Stomach (tissue), 9 donors: ENCODE measurements around the gene BOD1L1. TPM values are rescaled to one million over a fixed set of nuclear protein-coding genes. Genes with fewer than 3 reads are reported as not detected.

Experiments
- DNase-seq, 2 donors: peaks; one replicate each; pipeline versions ENCODE4 v3.0.0 to v3.0.0-alpha.2; 2013 to 2019
- H3K27ac ChIP-seq, 5 donors: fragments of 200-600 bp in 4 of 5; sonication (generic) in 4 of 5; one replicate each; pipeline ENCODE4 v1.5.1; 2013 to 2019; ENCODE audit warnings: mild to moderate bottlenecking in 1 of 5, moderate library complexity in 1 of 5
- H3K27me3 ChIP-seq, 3 donors: fragments of 200-600 bp; sonication (generic); one replicate each; pipeline ENCODE4 v1.5.1; 2017 to 2019; ENCODE audit warnings: mixed run types in 1 of 3
- H3K36me3 ChIP-seq, 4 donors: fragments of 200-600 bp; sonication (generic); 1 replicate in 3 of 4; 2 replicates in 1 of 4; pipeline ENCODE4 v1.5.1; 2016 to 2019
- H3K4me1 ChIP-seq, 4 donors: fragments of 200-600 bp; sonication (generic); one replicate each; pipeline ENCODE4 v1.5.1; 2016 to 2019
- H3K4me3 ChIP-seq, 4 donors: fragments of 200-600 bp; sonication (generic) in 3 of 4; one replicate each; pipeline ENCODE4 v1.5.1; 2016 to 2019; ENCODE audit warnings: mild to moderate bottlenecking in 1 of 4
- H3K9me3 ChIP-seq, 4 donors: fragments of 200-600 bp; sonication (generic); one replicate each; pipeline ENCODE4 v1.5.1; 2016 to 2019
- EP300 ChIP-seq: sonication (generic); formaldehyde crosslinking; IDR thresholded peaks from one replicate; pipeline ENCODE4 v1.6.1; 2017; ENCODE audit warnings: antibody characterized with exemption
- POLR2A ChIP-seq, 4 donors: fragments of 450-650 bp; IDR thresholded peaks; one replicate each; pipeline ENCODE4 v1.6.1; 2016; ENCODE audit warnings: antibody characterized with exemption in 4 of 4, control low read depth in 2 of 4, mild to moderate bottlenecking in 1 of 4, moderate library complexity in 1 of 4
- POLR2AphosphoS5 ChIP-seq, 3 donors: sonication (generic); formaldehyde crosslinking; IDR thresholded peaks; one replicate each; pipeline ENCODE4 v1.6.1; 2016; ENCODE audit warnings: antibody characterized with exemption in 3 of 3
- WGBS, 5 donors: extraction: QIAGEN DNeasy Blood & Tissue Kit in 3 of 5; methylation state at CpG; one replicate each; pipeline versions ENCODE4 v1.1.5 to v1.1.7; 2013 to 2018; 5-methylcytosine and 5-hydroxymethylcytosine counted together
- intact Hi-C: fragments of 100-400 bp; cut with DNase I; formaldehyde crosslinking; loops from one replicate; pipeline ENCODE4 v1.15.1; 2023; ENCODE audit warnings: low total_unique reads
- polyA plus RNA-seq, 3 donors: library from polyadenylated mRNA; stranded (reverse); fragments of 200-250 nt; gene quantifications; one replicate each; pipeline ENCODE4 v1.2.3, GENCODE V29; 2013
- total RNA-seq, 5 donors: library from RNA; depleted of rRNA; stranded (reverse); fragments of >200 nt; gene quantifications; one replicate each; pipeline versions ENCODE4 v1.1.0 to v1.2.3, GENCODE V29; 2014 to 2016
- TF ChIP-seq, protein P1 (sequence below), 7 experiments: fragments of 450-650 bp in 4 of 7; fragments of 200-600 bp in 3 of 7; sonication (generic) in 3 of 7; IDR thresholded peaks; one replicate each; pipeline ENCODE4 v1.5.1; 2016 to 2019; ENCODE audit warnings: antibody characterized with exemption in 7 of 7, control low read depth in 2 of 7, mild to moderate bottlenecking in 1 of 7
- donor health status: healthy with polysubstance abuse.
- donor health status: Bipolar disorder and iron deficiency.
- donor health status: healthy.

The BOD1L1 gene
- total and polyA plus RNA-seq, 8 donors: 8.2 to 61.7 (median 33.4) TPM

DNA sequence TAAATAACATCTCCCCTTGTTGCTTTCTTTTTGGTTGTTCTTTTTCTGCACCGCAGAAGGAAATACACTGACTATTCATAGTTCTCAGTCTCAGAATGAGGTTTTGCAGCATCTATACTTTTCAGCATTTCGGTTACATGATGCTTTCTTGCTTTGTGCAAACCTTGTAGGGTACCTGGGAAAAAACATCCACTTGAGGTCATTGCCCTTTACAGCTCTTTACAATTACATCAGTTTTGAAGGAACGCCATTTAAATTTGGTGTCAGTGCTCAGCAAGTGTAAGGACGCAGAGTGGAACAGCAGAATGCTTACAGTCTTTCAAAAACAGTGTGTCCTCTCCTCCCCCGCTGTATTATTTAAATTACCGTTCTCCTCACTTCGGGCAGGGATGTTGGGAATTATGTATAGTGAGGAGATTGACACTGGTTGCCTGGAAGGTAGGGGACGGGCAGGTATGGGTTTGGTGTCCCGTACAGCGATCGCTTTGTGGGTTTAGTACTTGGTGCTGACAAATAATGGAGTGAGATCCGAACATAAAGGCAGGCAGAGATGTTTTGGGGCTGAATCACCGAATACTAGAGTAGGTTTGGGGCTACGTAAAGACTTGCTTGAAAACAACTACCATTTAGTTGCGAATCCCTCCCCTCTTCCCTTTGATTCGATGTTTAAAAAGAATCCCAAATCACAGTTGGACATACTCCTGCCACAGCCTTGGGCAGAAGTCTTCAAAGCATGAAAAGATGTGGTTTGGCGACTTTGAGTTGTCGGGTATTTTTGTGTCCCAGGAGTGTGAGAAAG, 81.2 kb downstream of the BOD1L1 start:
- Histone ChIP-seq H3K27me3 (peaks cover 38 to 100% (median 95%) of the 10 kb centered on the region in 3 donors), H3K9me3 (peaks cover 0 to 29% (median 1%) of the 10 kb centered on the region in 4 donors), H3K4me1 (peaks cover 42 to 71% (median 59%) of the 10 kb centered on the region in 4 donors), H3K27ac (no peak overlapping the region), H3K4me3 (peak overlapping the region in 2 of 4 donors; percentile 41 to 49), H3K36me3 (no peaks in the 10 kb centered on the region)
- intact Hi-C loops: loop anchor here (10.0 kb wide), 1 partner anchor 812 kb away; no protein-coding TSS in a partner anchor
- no peak for TF ChIP-seq POLR2AphosphoS5 (IDR thresholded peaks at IDR 0.05)
- TF ChIP-seq, protein P1, sequence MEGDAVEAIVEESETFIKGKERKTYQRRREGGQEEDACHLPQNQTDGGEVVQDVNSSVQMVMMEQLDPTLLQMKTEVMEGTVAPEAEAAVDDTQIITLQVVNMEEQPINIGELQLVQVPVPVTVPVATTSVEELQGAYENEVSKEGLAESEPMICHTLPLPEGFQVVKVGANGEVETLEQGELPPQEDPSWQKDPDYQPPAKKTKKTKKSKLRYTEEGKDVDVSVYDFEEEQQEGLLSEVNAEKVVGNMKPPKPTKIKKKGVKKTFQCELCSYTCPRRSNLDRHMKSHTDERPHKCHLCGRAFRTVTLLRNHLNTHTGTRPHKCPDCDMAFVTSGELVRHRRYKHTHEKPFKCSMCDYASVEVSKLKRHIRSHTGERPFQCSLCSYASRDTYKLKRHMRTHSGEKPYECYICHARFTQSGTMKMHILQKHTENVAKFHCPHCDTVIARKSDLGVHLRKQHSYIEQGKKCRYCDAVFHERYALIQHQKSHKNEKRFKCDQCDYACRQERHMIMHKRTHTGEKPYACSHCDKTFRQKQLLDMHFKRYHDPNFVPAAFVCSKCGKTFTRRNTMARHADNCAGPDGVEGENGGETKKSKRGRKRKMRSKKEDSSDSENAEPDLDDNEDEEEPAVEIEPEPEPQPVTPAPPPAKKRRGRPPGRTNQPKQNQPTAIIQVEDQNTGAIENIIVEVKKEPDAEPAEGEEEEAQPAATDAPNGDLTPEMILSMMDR (IDR thresholded peaks at IDR 0.05): no peak
- TF ChIP-seq POLR2A (IDR thresholded peaks at IDR 0.05): no peak
- WGBS, 5 donors: 8 to 30% (median 20%) methylated on average over 18 of the region's 18 CpGs
- no peak for DNase-seq

DNA sequence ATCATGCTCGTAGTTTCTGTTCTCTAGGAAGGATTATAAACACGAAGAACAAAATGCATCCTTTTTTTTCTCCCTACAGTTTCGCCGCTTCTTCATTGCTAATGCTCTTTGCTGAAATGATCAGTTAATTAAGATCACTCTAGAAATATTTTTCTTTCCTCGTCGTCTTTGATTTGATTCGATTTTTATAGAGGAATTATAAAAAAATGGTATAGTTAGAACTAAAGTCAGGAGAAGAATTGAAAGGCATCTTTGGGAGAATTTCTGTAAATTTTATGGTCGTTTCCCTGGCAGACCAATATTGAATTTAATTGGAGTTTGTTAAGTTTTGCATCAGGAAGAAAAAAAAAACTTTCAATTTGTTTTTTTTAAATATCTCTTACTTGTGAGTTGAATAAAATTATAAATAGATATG, 82.1 kb downstream of the BOD1L1 start:
- no peak for DNase-seq
- Histone ChIP-seq H3K36me3 (no peaks in the 10 kb centered on the region), H3K27me3 (peaks cover 38 to 100% (median 99%) of the 10 kb centered on the region in 3 donors), H3K4me3 (peak overlapping the region; percentile 55 to 74 (median 66)), H3K9me3 (peaks cover 0 to 24% (median 0%) of the 10 kb centered on the region in 4 donors), H3K4me1 (peaks cover 42 to 80% (median 63%) of the 10 kb centered on the region in 4 donors), H3K27ac (no peak overlapping the region)
- TF ChIP-seq, protein P1 (IDR thresholded peaks at IDR 0.05): no peak
- TF ChIP-seq EP300: no peak
- no peak for TF ChIP-seq POLR2AphosphoS5 (IDR thresholded peaks at IDR 0.05)
- WGBS, 5 donors: 13 to 18% (median 15%) methylated on average over 8 of the region's 8 CpGs
- intact Hi-C loops: loop anchor here (10.0 kb wide), 1 partner anchor 811 kb away; no protein-coding TSS in a partner anchor

DNA sequence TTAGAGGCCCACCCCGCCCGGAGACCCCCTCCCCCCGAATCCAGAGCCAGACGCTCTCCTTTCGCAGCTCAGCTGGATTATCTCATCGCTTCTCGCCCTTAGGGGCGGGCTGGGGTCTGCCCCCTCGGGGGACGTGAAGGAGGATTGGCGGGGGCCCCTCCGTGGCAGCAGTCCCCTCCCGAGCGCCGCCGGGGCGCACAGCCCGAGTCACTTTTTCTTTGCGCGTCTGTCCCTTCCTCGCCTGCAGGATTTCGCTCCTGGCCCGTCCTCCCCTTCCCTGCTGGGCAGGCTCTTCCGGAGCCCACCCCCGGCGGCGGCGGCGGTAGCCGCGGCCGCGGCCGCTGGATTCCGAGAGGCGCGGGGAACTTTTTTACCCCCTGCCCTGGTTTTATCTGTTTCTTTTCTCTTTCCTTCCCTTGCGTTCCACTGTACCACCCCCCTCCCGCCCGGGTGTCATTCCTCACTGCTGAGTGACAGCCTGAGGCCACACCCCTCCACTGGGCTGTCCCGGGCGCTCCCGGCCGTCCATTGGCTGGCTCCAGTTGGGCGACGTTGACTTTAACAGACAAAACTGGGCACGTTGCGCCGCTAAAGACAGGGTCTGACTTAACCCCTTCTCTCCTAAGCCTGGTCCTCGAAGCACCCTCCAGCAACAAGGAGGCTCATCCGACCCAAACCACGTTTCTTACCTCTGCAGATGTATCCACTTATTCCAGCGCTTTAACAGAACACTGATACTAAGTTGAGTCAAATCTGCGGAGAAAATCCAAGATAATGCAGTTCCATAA, 82.7 kb downstream of the BOD1L1 start:
- Histone ChIP-seq H3K27ac (peak overlapping the region in 1 of 5 donors; percentile 69), H3K4me1 (peaks cover 46 to 86% (median 68%) of the 10 kb centered on the region in 4 donors), H3K36me3 (no peaks in the 10 kb centered on the region), H3K27me3 (peaks cover 42 to 100% (median 99%) of the 10 kb centered on the region in 3 donors), H3K9me3 (peaks cover 0 to 24% (median 2%) of the 10 kb centered on the region in 4 donors), H3K4me3 (peak overlapping the region; percentile 55 to 74 (median 66))
- WGBS, 5 donors: 1 to 2% (median 1%) methylated on average over 37 to 54 of the region's 54 CpGs
- DNase-seq: peak; percentile 63 to 94
- intact Hi-C loops: loop anchor here (10.0 kb wide), 1 partner anchor 810 kb away; no protein-coding TSS in a partner anchor
- no peak for TF ChIP-seq EP300
- TF ChIP-seq, protein P1 (IDR thresholded peaks at IDR 0.05): no peak
- TF ChIP-seq POLR2AphosphoS5 (IDR thresholded peaks at IDR 0.05): no peak
- no peak for TF ChIP-seq POLR2A (IDR thresholded peaks at IDR 0.05)
